Esophagus squamous epithelium (tissue), 5 donors: Measurements from ENCODE around the gene UBR2. TPM values are rescaled to one million over a fixed set of nuclear protein-coding genes. Genes with fewer than 3 reads are reported as not detected.
A peak's percentile ranks its signal among the peaks of the same experiment; 100 is the strongest.

ENCODE experiments used
- DNase-seq: peaks from one replicate; lab custom pipeline; 2025; lab: John Stamatoyannopoulos, UW
- H3K27ac ChIP-seq, 4 donors: fragments of 200-600 bp; sonication (generic); one replicate each; pipeline ENCODE4 v1.5.1; 2016 to 2019; ENCODE audit warnings: mild to moderate bottlenecking in 1 of 4
- H3K27me3 ChIP-seq, 4 donors: fragments of 200-600 bp; sonication (generic); 1 replicate in 3 of 4; 2 replicates in 1 of 4; pipeline versions ENCODE4 v1.5.1 to v1.6.0; 2017 to 2021; ENCODE audit warnings: antibody characterized with exemption in 1 of 4
- H3K36me3 ChIP-seq, 3 donors: fragments of 200-600 bp; sonication (generic); one replicate each; pipeline ENCODE4 v1.5.1; 2016 to 2019
- H3K4me1 ChIP-seq, 3 donors: fragments of 200-600 bp; sonication (generic); one replicate each; pipeline ENCODE4 v1.5.1; 2017 to 2019
- H3K4me3 ChIP-seq, 4 donors: fragments of 200-600 bp; sonication (generic); 1 replicate in 3 of 4; 2 replicates in 1 of 4; pipeline ENCODE4 v1.5.1; 2016 to 2019; ENCODE audit warnings: mild to moderate bottlenecking in 2 of 4, moderate library complexity in 1 of 4
- H3K9me3 ChIP-seq, 3 donors: fragments of 200-600 bp; sonication (generic); one replicate each; pipeline ENCODE4 v1.5.1; 2016 to 2019
- POLR2A ChIP-seq, 4 donors: fragments of 450-650 bp; IDR thresholded peaks; one replicate each; pipeline ENCODE4 v1.6.1; 2017; ENCODE audit warnings: antibody characterized with exemption in 4 of 4, mild to moderate bottlenecking in 4 of 4, moderate library complexity in 3 of 4
- WGBS, 2 donors: methylation state at CpG; one replicate each; pipeline ENCODE4 v1.1.5; 2018; 5-methylcytosine and 5-hydroxymethylcytosine counted together
- intact Hi-C: fragments of 100-400 bp; cut with DNase I; formaldehyde crosslinking; loops from one replicate; pipeline ENCODE4 v1.15.0; 2022
- small RNA-seq, 4 donors: library from RNA; depleted of rRNA; stranded (forward); fragments of <200 nt; gene quantifications; one replicate each; pipeline ENCODE3, GENCODE V24; 2016
- total RNA-seq, 4 donors: library from RNA; depleted of rRNA; stranded (reverse); fragments of >200 nt; gene quantifications; one replicate each; pipeline ENCODE4 v1.1.0, GENCODE V29; 2016
- TF ChIP-seq, protein P1 (sequence below), 6 experiments: fragments of 450-650 bp in 4 of 6; fragments of 200-600 bp in 2 of 6; sonication (generic) in 2 of 6; IDR thresholded peaks; one replicate each; pipeline ENCODE4 v1.5.1; 2016 to 2019; ENCODE audit warnings: antibody characterized with exemption in 6 of 6, mild to moderate bottlenecking in 4 of 6, moderate library complexity in 4 of 6
- donor health status: DM: yes; HTN: yes; CAD: no.

Gene UBR2
- total RNA-seq, 4 donors from 2014 or later = 14.0 to 25.9 (median 20.4) TPM

DNA sequence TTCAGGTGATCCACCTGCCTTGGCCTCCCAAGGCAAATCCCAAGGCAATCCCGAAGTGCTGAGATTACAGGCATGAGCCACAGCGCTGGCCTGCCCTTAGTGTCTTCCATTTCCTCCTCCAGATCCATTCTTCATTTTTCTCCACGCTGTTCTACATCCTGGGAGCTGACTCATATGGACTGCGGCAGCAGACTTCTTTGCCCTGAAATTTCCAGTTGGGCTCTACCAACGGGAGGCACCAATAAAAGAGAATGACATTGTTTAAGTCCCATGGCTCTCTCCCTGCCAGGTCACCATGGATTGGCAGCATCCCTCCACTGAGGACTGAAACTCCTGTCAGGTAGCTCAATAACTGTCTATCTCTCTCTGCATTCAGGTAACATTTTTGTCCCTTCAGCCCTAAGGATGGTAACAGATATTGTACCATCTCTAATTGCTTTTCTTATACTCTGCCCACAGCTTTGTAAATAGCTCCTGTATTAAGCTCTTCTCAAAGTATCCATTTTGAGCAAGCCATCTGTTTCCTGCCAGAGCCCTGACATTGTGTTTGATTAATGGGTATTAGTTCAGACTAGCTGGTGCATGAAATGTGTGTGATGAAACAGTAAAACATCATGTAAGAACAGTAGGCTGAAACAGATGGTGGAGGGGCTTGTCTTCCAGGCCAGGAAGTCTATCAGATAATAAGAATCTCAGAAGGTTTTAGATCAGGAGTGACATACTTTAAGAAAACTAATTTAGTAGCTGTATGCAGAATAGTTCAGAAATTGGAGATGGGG is 178.5 kb downstream of the UBR2 start:
- TF ChIP-seq, protein P1, sequence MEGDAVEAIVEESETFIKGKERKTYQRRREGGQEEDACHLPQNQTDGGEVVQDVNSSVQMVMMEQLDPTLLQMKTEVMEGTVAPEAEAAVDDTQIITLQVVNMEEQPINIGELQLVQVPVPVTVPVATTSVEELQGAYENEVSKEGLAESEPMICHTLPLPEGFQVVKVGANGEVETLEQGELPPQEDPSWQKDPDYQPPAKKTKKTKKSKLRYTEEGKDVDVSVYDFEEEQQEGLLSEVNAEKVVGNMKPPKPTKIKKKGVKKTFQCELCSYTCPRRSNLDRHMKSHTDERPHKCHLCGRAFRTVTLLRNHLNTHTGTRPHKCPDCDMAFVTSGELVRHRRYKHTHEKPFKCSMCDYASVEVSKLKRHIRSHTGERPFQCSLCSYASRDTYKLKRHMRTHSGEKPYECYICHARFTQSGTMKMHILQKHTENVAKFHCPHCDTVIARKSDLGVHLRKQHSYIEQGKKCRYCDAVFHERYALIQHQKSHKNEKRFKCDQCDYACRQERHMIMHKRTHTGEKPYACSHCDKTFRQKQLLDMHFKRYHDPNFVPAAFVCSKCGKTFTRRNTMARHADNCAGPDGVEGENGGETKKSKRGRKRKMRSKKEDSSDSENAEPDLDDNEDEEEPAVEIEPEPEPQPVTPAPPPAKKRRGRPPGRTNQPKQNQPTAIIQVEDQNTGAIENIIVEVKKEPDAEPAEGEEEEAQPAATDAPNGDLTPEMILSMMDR (IDR thresholded peaks at IDR 0.05) = no peak
- no peak for TF ChIP-seq POLR2A (IDR thresholded peaks at IDR 0.05)
- Histone ChIP-seq H3K27me3 (no peaks in the 10 kb centered on the region), H3K4me3 (no peak overlapping the region), H3K4me1 (peaks cover 11 to 37% (median 32%) of the 10 kb centered on the region in 3 donors), H3K9me3 (no peaks in the 10 kb centered on the region), H3K36me3 (no peaks in the 10 kb centered on the region), H3K27ac (peak overlapping the region; percentile 14 to 76 (median 50))
- no peak for DNase-seq
- intact Hi-C loops = no loop called here
- 44 to 45% methylated on average over 5 of the region's 5 CpGs for WGBS, 2 donors

Small RNA genes within 50 kb of the gene (small RNA-seq; reads per million reads assigned to genes)
- gene RNU6-890P = 0 reads per million in 4 donors

Other genes starting within 250 kb of the UBR2 start
- 10 to 100 TPM in 3 of 4 donors, 1 to 10 TPM in 1; 5.5 to 13.8 (median 11.5) TPM for gene TRERF1, start 112.1 kb upstream of the UBR2 start, total RNA-seq
- 1 to 10 TPM in 1 of 4 donors, under 1 TPM in 1, not detected in 2; 0.94 to 1.3 TPM for gene PRPH2, start 158.6 kb downstream of the UBR2 start, total RNA-seq
- gene TBCC, start 182.1 kb downstream of the UBR2 start, total RNA-seq = 10 to 100 TPM; 16.2 to 32.9 (median 24.8) TPM
- gene BICRAL, start 218.0 kb downstream of the UBR2 start, total RNA-seq = 10 to 100 TPM in 2 of 4 donors, 1 to 10 TPM in 2; 5.8 to 13.9 (median 8.9) TPM